Endothelial cell of umbilical vein (primary cell): Measurements from ENCODE around the gene KRT71. TPM values are rescaled to one million over a fixed set of nuclear protein-coding genes. Genes with fewer than 3 reads are reported as not detected.

Source experiments
- BruUV-seq: library from RNA; stranded (reverse); fragments of 400-500 nt; replicated peaks from 2 replicates; lab custom pipeline; 2021; lab: Mats Ljungman, UMichigan
- CTCF ChIA-PET: fragments of 300-600, 350-600 bp; sonication (Branson Sonifier 250); formaldehyde crosslinking; loops from one replicate; lab custom pipeline; 2021; ENCODE audit warnings: antibody characterized with exemption, inconsistent platforms; lab: Charles Lee
- POLR2A ChIA-PET: fragments of 300-600, 350-600 bp; sonication (Branson Sonifier 250); formaldehyde crosslinking; loops from one replicate; lab custom pipeline; 2021; ENCODE audit warnings: antibody characterized with exemption, inconsistent platforms; lab: Charles Lee
- DNase-seq: peaks from one replicate; pipeline ENCODE4 v3.0.0-alpha.2; 2011; ENCODE audit warnings: low read depth, low spot score
- FAIRE-seq: peaks from 2 replicates; lab custom pipeline; 2011; peaks lifted over from hg19 to GRCh38; lab: Jason Lieb, UNC
- H2AFZ ChIP-seq: 2 replicates; pipeline ENCODE4 v1.6.0; 2012; ENCODE audit warnings: low read depth, low read length, control low read depth, inconsistent platforms
- H3K27ac ChIP-seq: 2 replicates; pipeline ENCODE4 v1.5.1; 2011; ENCODE audit warnings: low read depth, mild to moderate bottlenecking, control low read depth, low read length, moderate library complexity; ENCODE audit not compliant: insufficient read depth
- H3K27me3 ChIP-seq, 2 experiments: 2 replicates each; pipeline versions ENCODE4 v1.6.0 to v1.6.1; 2011; ENCODE audit warnings: low read length in 2 of 2, mixed read lengths in 1 of 2; ENCODE audit not compliant: control insufficient read depth in 2 of 2, insufficient read depth in 2 of 2
- H3K36me3 ChIP-seq, 2 experiments: 2 replicates in 1 of 2; 3 replicates in 1 of 2; pipeline ENCODE4 v1.5.1; 2011; ENCODE audit warnings: low read length in 2 of 2, mild to moderate bottlenecking in 1 of 2, moderate library complexity in 1 of 2; ENCODE audit not compliant: control insufficient read depth in 2 of 2, insufficient read depth in 2 of 2; ENCODE audit errors: extremely low read depth in 1 of 2
- H3K4me1 ChIP-seq: 3 replicates; pipeline ENCODE4 v1.5.1; 2011; ENCODE audit warnings: mild to moderate bottlenecking, low read length; ENCODE audit not compliant: control insufficient read depth, insufficient read depth; ENCODE audit errors: extremely low read depth
- H3K4me2 ChIP-seq: 2 replicates; pipeline ENCODE4 v1.6.1; 2011; ENCODE audit warnings: low read length, control low read depth, mixed read lengths; ENCODE audit not compliant: insufficient read depth
- H3K4me3 ChIP-seq, 3 experiments: fragments of 200-600 bp in 1 of 3; sonication (generic), shearing (Covaris generic) in 1 of 3; replicated peaks in 1 of 3; 2 replicates each; pipeline ENCODE4 v1.5.1; 2011 to 2016; ENCODE audit warnings: control low read depth in 3 of 3, low read length in 3 of 3, mild to moderate bottlenecking in 2 of 3, inconsistent platforms in 1 of 3, low read depth in 1 of 3, moderate library complexity in 1 of 3; ENCODE audit not compliant: insufficient read depth in 1 of 3
- H3K79me2 ChIP-seq: 2 replicates; pipeline ENCODE4 v1.6.0; 2012; ENCODE audit warnings: low read length, inconsistent platforms; ENCODE audit not compliant: control insufficient read depth, insufficient read depth
- H3K9ac ChIP-seq: replicated peaks from 2 replicates; pipeline ENCODE3; 2011; ENCODE audit warnings: low read length, control low read depth; ENCODE audit not compliant: insufficient read depth; ENCODE audit errors: extremely low read depth
- H3K9me1 ChIP-seq: replicated peaks from 3 replicates; pipeline ENCODE4 v1.6.0; 2011; ENCODE audit warnings: mild to moderate bottlenecking, low read length; ENCODE audit not compliant: control insufficient read depth, insufficient read depth; ENCODE audit errors: extremely low read depth
- H3K9me3 ChIP-seq: replicated peaks from 2 replicates; pipeline ENCODE4 v1.5.1; 2012; ENCODE audit warnings: low read length, inconsistent platforms; ENCODE audit not compliant: control insufficient read depth, insufficient read depth
- H4K20me1 ChIP-seq: replicated peaks from 2 replicates; pipeline ENCODE3; 2011; ENCODE audit warnings: mild to moderate bottlenecking, low read length; ENCODE audit not compliant: control insufficient read depth, insufficient read depth; ENCODE audit errors: extremely low read depth
- CTCF ChIP-seq, 2 donors: IDR thresholded peaks; 1 replicate in 1 of 2; 2 replicates in 1 of 2; pipeline ENCODE4 v1.5.1; 2011; ENCODE audit warnings: low read length in 2 of 2, mild to moderate bottlenecking in 2 of 2, moderate library complexity in 2 of 2, control low read depth in 1 of 2, inconsistent platforms in 1 of 2, low read depth in 1 of 2; ENCODE audit not compliant: insufficient read depth in 1 of 2; ENCODE audit errors: extremely low read depth in 1 of 2
- EZH2 ChIP-seq: IDR thresholded peaks from 2 replicates; pipeline ENCODE4 v1.6.1; 2012; ENCODE audit warnings: borderline replicate concordance, low read depth, mild to moderate bottlenecking, moderate library complexity, low read length, inconsistent platforms; ENCODE audit not compliant: severe bottlenecking
- FOS ChIP-seq: IDR thresholded peaks from 2 replicates; pipeline ENCODE4 v1.6.1; 2011; ENCODE audit warnings: mild to moderate bottlenecking, low read length, moderate library complexity, borderline replicate concordance; ENCODE audit not compliant: insufficient read depth
- GATA2 ChIP-seq: IDR thresholded peaks from 2 replicates; pipeline ENCODE4 v1.7.0; 2011; ENCODE audit warnings: low read depth, mild to moderate bottlenecking, moderate library complexity, mixed read lengths, low read length; ENCODE audit not compliant: insufficient read length, insufficient read depth
- JUN ChIP-seq: IDR thresholded peaks from 2 replicates; pipeline ENCODE4 v1.6.1; 2011; ENCODE audit warnings: borderline replicate concordance, low read depth; ENCODE audit not compliant: insufficient read length, insufficient read depth
- MAX ChIP-seq: IDR thresholded peaks from 2 replicates; pipeline ENCODE4 v1.6.1; 2011; ENCODE audit not compliant: insufficient read depth, insufficient read length
- MYC ChIP-seq: IDR thresholded peaks from one replicate; pipeline ENCODE4 v1.6.1; 2011; ENCODE audit warnings: mild to moderate bottlenecking, low read depth, low read length
- POLR2A ChIP-seq: IDR thresholded peaks from 2 replicates; pipeline ENCODE4 v1.6.1; 2012; ENCODE audit warnings: low read depth, mild to moderate bottlenecking, control low read depth, low read length
- POLR2AphosphoS5 ChIP-seq: IDR thresholded peaks from 2 replicates; pipeline ENCODE4 v1.6.1; 2012; ENCODE audit warnings: low read depth, mild to moderate bottlenecking, control low read depth, low read length, moderate library complexity; ENCODE audit not compliant: insufficient read depth
- dilution Hi-C: fragments of 300-500 bp; cut with MboI; formaldehyde crosslinking; loops from one replicate; pipeline ENCODE4 v1.15.0; 2019; ENCODE audit warnings: low sequenced_read_pairs; ENCODE audit not compliant: extremely low pct_ligation_motif_present
- intact Hi-C: fragments of 100-400 bp; cut with micrococcal nuclease; formaldehyde crosslinking; loops from one replicate; pipeline ENCODE4 v1.10.0; 2022
- polyA plus RNA-seq, 4 experiments: library from polyadenylated mRNA; depleted of rRNA in 3 of 4; stranded (reverse) in 3 of 4; unstranded in 1 of 4; fragments of >200 nt; gene quantifications; 2 replicates each; pipeline versions ENCODE4 v1.2.1 to v1.2.3, GENCODE V29; 2011 to 2012; ENCODE audit warnings: missing spikeins in 1 of 4
- total RNA-seq: library from RNA; stranded (reverse); gene quantifications from 2 replicates; pipeline ENCODE4 v1.2.3, GENCODE V29; 2021

KRT71 gene
- total and polyA plus RNA-seq, 2 donors (not counting 3 experiments of a cell fraction or from before 2014, with no cell fraction given), result not detected

DNA sequence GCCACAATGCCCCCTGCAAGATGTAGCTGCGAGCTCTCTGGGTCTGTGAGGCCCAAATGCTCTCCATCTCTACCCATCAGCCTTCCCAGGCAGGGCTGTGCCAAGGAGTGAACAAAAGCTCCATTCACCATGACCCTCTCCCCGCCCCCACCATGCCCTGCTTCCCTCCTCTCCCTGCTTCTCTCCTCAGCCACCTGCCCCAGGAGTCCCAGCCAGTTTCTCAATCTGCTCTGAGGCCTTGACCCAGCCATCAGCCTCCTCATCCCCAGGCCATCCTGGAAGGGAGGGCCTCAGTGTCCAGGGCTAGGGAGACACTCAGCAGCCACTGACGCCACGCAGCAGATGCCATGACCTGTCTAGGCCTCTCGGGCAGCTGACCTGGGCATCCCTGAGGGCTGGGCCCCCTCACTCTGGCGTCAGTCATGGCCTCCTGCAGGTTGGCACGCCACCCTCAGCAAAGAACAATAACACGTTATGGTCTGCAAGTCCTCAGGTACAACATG, 24.3 kb downstream of the KRT71 start:
- no peak overlapping the region for H3K27ac ChIP-seq
- dilution Hi-C loops (no loop called here), intact Hi-C loops (no loop called here)
- ChIA-PET POLR2A (no interaction called here), CTCF (no interaction called here)
- no peaks in the 10 kb centered on the region for H3K4me1 ChIP-seq
- H3K79me2 ChIP-seq, result no peaks in the 10 kb centered on the region
- TF ChIP-seq POLR2AphosphoS5, result no peak
- no peak for TF ChIP-seq GATA2
- TF ChIP-seq MAX, result no peak
- no peak for FAIRE-seq
- H3K9me1 ChIP-seq, result no peaks in the 10 kb centered on the region
- no TSS peak for BruUV-seq
- H3K4me3 ChIP-seq, result no peak overlapping the region
- DNase-seq, result no peak
- H3K9me3 ChIP-seq, result no peaks in the 10 kb centered on the region
- no peak overlapping the region for H3K9ac ChIP-seq
- no peaks in the 10 kb centered on the region for H4K20me1 ChIP-seq
- no peak overlapping the region for H2AFZ ChIP-seq
- no peaks in the 10 kb centered on the region for H3K27me3 ChIP-seq
- H3K4me2 ChIP-seq, result no peak overlapping the region
- H3K36me3 ChIP-seq, result no peaks in the 10 kb centered on the region

- ChIA-PET CTCF (no interaction called here), POLR2A (no interaction called here)
- no peaks in the 10 kb centered on the region for H3K36me3 ChIP-seq
- H3K27me3 ChIP-seq, result no peaks in the 10 kb centered on the region
- H3K27ac ChIP-seq, result no peak overlapping the region
- H3K9me1 ChIP-seq, result no peaks in the 10 kb centered on the region
- no peak overlapping the region for H3K4me2 ChIP-seq
- no peaks in the 10 kb centered on the region for H3K4me1 ChIP-seq
- no peaks in the 10 kb centered on the region for H3K9me3 ChIP-seq
- FAIRE-seq, result no peak
- H4K20me1 ChIP-seq, result no peaks in the 10 kb centered on the region
- dilution Hi-C loops (no loop called here), intact Hi-C loops (no loop called here)
- TF ChIP-seq JUN, result no peak
- no peak for TF ChIP-seq MAX
- no peak for TF ChIP-seq EZH2
- TF ChIP-seq FOS, result no peak
- no peak for TF ChIP-seq POLR2AphosphoS5
- TF ChIP-seq POLR2A, result no peak
- TF ChIP-seq CTCF (IDR thresholded peaks at IDR 0.05; ENCODE audit: extremely low read depth in 1 of 2, insufficient read depth in 1 of 2, low read depth in 1 of 2, low read length in 2 of 2), result no peak
- TF ChIP-seq MYC, result no peak
- no peak for TF ChIP-seq GATA2
- H2AFZ ChIP-seq, result no peak overlapping the region
- H3K79me2 ChIP-seq, result no peaks in the 10 kb centered on the region
- H3K4me3 ChIP-seq, result no peak overlapping the region
- no peak for DNase-seq
- no peak overlapping the region for H3K9ac ChIP-seq
- BruUV-seq, result no TSS peak
Measured at GRCh38 chr12:52527121-52527800, 25.7 kb downstream of the KRT71 start.
